ENCODE results near the gene FBXW7.

FBXW7 gene

DNA sequence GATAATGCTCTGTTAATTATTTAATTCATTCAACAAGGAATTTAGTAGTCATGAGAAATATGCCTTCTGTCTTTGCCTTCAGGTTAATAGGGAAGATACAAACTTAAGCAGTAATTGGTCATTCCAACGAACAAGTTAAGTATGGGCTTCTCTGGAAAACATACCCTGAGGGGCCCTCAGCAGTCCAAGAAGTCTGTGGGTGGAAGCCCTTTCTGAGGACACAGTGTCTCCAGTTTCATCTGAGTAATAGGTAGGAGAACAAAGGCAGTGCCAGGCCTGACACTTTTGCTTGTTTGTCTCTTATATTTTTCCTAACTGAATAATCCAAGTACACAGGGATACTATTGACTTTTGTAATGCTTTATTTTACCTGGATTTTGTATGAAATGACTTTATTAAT, 262.5 kb downstream of the FBXW7 start:
- no peak for DNase-seq

Data from effector CD8-positive, alpha-beta T cell (primary cell).